HG03457 (cell line): Measurements from ENCODE around the gene SPTAN1.
"Not testable (repeated sequence)": the region's sequence is repeated elsewhere in the genome, so short reads cannot be mapped to it uniquely, and the experiment has no call there.

ENCODE experiments used
- ATAC-seq: cut with Tn5 transposase; IDR thresholded peaks from one replicate; pipeline ENCODE4 v1.9.1; 2021; ENCODE audit warnings: moderate number of reproducible peaks; ENCODE audit not compliant: unreplicated experiment

The SPTAN1 gene

GRCh38 chr9:128631636-128632035 is 79.2 kb downstream of the SPTAN1 start:
- ATAC-seq, result no peak

- no peak for ATAC-seq
Measured at GRCh38 chr9:128632066-128632465, 79.7 kb downstream of the SPTAN1 start.

- no peak for ATAC-seq
Measured at GRCh38 chr9:128632486-128632885, 80.1 kb downstream of the SPTAN1 start.

- no peak for ATAC-seq
Measured at GRCh38 chr9:128633057-128633456, 80.7 kb downstream of the SPTAN1 start.

- ATAC-seq, result no peak
Measured at GRCh38 chr9:128633601-128634000, 81.2 kb downstream of the SPTAN1 start.

GRCh38 chr9:128634111-128634510 is 81.7 kb downstream of the SPTAN1 start:
- no peak for ATAC-seq

- ATAC-seq, result no peak
Measured at GRCh38 chr9:128634651-128635262, 82.4 kb downstream of the SPTAN1 start.

GRCh38 chr9:128635266-128636023 is 83.1 kb downstream of the SPTAN1 start:
- no peak for ATAC-seq

GRCh38 chr9:128636024-128636390 is 83.6 kb downstream of the SPTAN1 start:
- no peak for ATAC-seq

- no peak for ATAC-seq
Measured at GRCh38 chr9:128636556-128637530, 84.5 kb downstream of the SPTAN1 start.

GRCh38 chr9:128637656-128638055 is 85.3 kb downstream of the SPTAN1 start:
- no peak for ATAC-seq

- ATAC-seq, result no peak
Measured at GRCh38 chr9:128638580-128638979, 86.2 kb downstream of the SPTAN1 start.

GRCh38 chr9:128640603-128641002 is 88.2 kb downstream of the SPTAN1 start:
- ATAC-seq, result no peak

- no peak for ATAC-seq
Measured at GRCh38 chr9:128642675-128643245, 90.4 kb downstream of the SPTAN1 start.

- no peak for ATAC-seq
Measured at GRCh38 chr9:128643519-128644300, 91.3 kb downstream of the SPTAN1 start.

GRCh38 chr9:128648206-128648605 is 95.8 kb downstream of the SPTAN1 start:
- not testable (repeated sequence) for ATAC-seq

- no peak for ATAC-seq
Measured at GRCh38 chr9:128651798-128652197, 99.4 kb downstream of the SPTAN1 start.

- ATAC-seq, result no peak
Measured at GRCh38 chr9:128653908-128654307, 101.5 kb downstream of the SPTAN1 start.

- ATAC-seq, result no peak
Measured at GRCh38 chr9:128654481-128654880, 102.1 kb downstream of the SPTAN1 start.
